Neuronal stem cell (in vitro differentiated cells): ENCODE data around the gene ATP8A2.

Experiments
- DNase-seq: peaks from one replicate; pipeline ENCODE4 v3.0.0-alpha.2; 2013; ENCODE audit warnings: low spot score
- H2AFZ ChIP-seq: one replicate; pipeline ENCODE4 v1.6.1; 2013; ENCODE audit warnings: mild to moderate bottlenecking, low read length, inconsistent platforms
- H2AK5ac ChIP-seq: 2 replicates; pipeline ENCODE4 v1.6.1; 2013; ENCODE audit warnings: low read depth, mild to moderate bottlenecking, inconsistent platforms, low read length, moderate library complexity, mixed read lengths
- H2BK120ac ChIP-seq: 2 replicates; pipeline ENCODE4 v1.6.1; 2013; ENCODE audit warnings: low read depth, mild to moderate bottlenecking, inconsistent platforms, low read length, moderate library complexity, mixed read lengths
- H2BK12ac ChIP-seq: one replicate; pipeline ENCODE4 v1.6.1; 2013; ENCODE audit warnings: low read length, inconsistent platforms
- H2BK15ac ChIP-seq: 2 replicates; pipeline ENCODE4 v1.6.1; 2013; ENCODE audit warnings: mild to moderate bottlenecking, low read length, inconsistent platforms, mixed read lengths
- H2BK5ac ChIP-seq: one replicate; pipeline ENCODE4 v1.6.1; 2013; ENCODE audit warnings: inconsistent platforms, mild to moderate bottlenecking, low read length, moderate library complexity
- H3K14ac ChIP-seq: one replicate; pipeline ENCODE4 v1.6.1; 2013; ENCODE audit warnings: low read length, inconsistent platforms
- H3K18ac ChIP-seq: 2 replicates; pipeline ENCODE4 v1.6.1; 2013; ENCODE audit warnings: low read length, inconsistent platforms
- H3K23ac ChIP-seq: 2 replicates; pipeline ENCODE4 v1.6.1; 2013; ENCODE audit warnings: low read depth, mild to moderate bottlenecking, mixed read lengths, low read length, inconsistent platforms; ENCODE audit not compliant: poor library complexity
- H3K27ac ChIP-seq: replicated peaks from 3 replicates; pipeline ENCODE4 v1.5.1; 2013; ENCODE audit warnings: low read length, inconsistent platforms
- H3K27me3 ChIP-seq, 3 experiments: 2 replicates each; pipeline ENCODE4 v1.6.1; 2013; ENCODE audit warnings: low read length in 3 of 3, mild to moderate bottlenecking in 2 of 3, inconsistent platforms in 1 of 3, low read depth in 1 of 3, mixed read lengths in 1 of 3, moderate library complexity in 1 of 3; ENCODE audit not compliant: control insufficient read depth in 3 of 3, insufficient read depth in 3 of 3
- H3K36me3 ChIP-seq, 2 donors: replicated peaks in 1 of 2; 2 replicates each; pipeline ENCODE4 v1.6.1; 2013; ENCODE audit warnings: low read length in 2 of 2; ENCODE audit not compliant: control insufficient read depth in 2 of 2, insufficient read depth in 2 of 2
- H3K4ac ChIP-seq: 2 replicates; pipeline ENCODE4 v1.6.1; 2013; ENCODE audit warnings: inconsistent platforms, mild to moderate bottlenecking, low read length, moderate library complexity
- H3K4me1 ChIP-seq, 2 donors: 1 replicate in 1 of 2; 2 replicates in 1 of 2; pipeline ENCODE4 v1.6.1; 2013; ENCODE audit warnings: low read length in 2 of 2, low read depth in 1 of 2; ENCODE audit not compliant: control insufficient read depth in 2 of 2, insufficient read depth in 1 of 2
- H3K4me2 ChIP-seq: one replicate; pipeline ENCODE4 v1.6.1; 2013; ENCODE audit warnings: mild to moderate bottlenecking, low read length, inconsistent platforms; ENCODE audit not compliant: insufficient read depth, poor library complexity, severe bottlenecking
- H3K4me3 ChIP-seq, 2 donors: 2 replicates each; pipeline ENCODE4 v1.5.1; 2013; ENCODE audit warnings: low read length in 2 of 2, mild to moderate bottlenecking in 2 of 2, inconsistent platforms in 1 of 2, moderate library complexity in 1 of 2
- H3K79me1 ChIP-seq: one replicate; pipeline ENCODE4 v1.6.1; 2013; ENCODE audit warnings: low read depth, mild to moderate bottlenecking, inconsistent platforms, low read length, moderate library complexity
- H3K9ac ChIP-seq: one replicate; pipeline ENCODE4 v1.6.1; 2013; ENCODE audit warnings: mild to moderate bottlenecking, low read depth, low read length, inconsistent platforms; ENCODE audit not compliant: poor library complexity
- H3K9me3 ChIP-seq, 2 donors: replicated peaks in 1 of 2; 2 replicates each; pipeline versions ENCODE3 to v1.6.1; 2013; ENCODE audit warnings: low read length in 2 of 2, mild to moderate bottlenecking in 2 of 2, inconsistent platforms in 1 of 2, low read depth in 1 of 2, mixed read lengths in 1 of 2, moderate library complexity in 1 of 2; ENCODE audit not compliant: control insufficient read depth in 2 of 2, insufficient read depth in 1 of 2
- H4K8ac ChIP-seq: one replicate; pipeline ENCODE4 v1.6.1; 2013; ENCODE audit warnings: low read depth, mild to moderate bottlenecking, inconsistent platforms, low read length, moderate library complexity
- H4K91ac ChIP-seq: one replicate; pipeline ENCODE4 v1.6.1; 2013; ENCODE audit warnings: low read length, low read depth, mild to moderate bottlenecking, inconsistent platforms; ENCODE audit not compliant: poor library complexity
- WGBS, 2 donors: extraction: QIAGEN DNeasy Blood & Tissue Kit; methylation state at CpG; one replicate each; pipeline ENCODE4 v1.1.7; 2013; ENCODE audit warnings: missing lambda C conversion rate in 2 of 2, mixed read lengths in 1 of 2; ENCODE audit not compliant: insufficient read length in 2 of 2, insufficient replicate concordance in 1 of 2; ENCODE audit errors: extremely low coverage in 2 of 2; 5-methylcytosine and 5-hydroxymethylcytosine counted together

ATP8A2 gene

DNA sequence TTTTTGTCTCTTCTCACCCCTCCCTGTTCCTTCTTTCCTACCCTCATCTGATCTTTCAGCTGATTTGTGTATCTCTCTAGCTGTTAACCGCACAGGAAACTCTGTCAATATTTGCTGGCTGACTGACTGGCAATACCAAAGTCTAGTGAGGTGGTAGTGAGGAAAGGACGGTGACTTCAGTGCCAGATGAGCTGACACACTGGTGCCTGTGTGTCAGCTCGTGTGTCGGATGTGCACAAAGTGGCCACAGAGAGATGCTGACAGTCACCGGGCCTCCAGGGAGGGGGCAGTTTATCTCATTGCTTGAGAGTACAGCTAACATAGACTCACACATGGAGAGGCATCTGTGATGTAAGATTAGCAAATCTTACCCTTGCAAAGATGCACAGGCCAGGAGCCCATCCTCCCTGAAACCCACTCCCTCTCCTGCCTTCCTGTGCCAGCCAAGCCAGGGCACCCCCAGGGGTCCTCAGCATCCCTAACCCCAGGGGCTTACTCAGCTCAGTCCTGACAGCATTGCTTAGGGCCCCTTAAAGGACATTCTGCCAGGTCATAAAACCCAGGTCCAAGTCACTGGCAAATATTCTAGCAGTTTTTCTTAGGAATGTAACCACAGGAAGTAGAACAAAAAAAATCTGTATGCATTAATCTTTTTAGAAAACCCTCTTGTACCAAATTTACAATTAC lies 599.8 kb downstream of the ATP8A2 start:
- peak overlapping the region; percentile 78 for H2AK5ac ChIP-seq
- no peaks in the 10 kb centered on the region for H3K27me3 ChIP-seq
- peak overlapping the region; percentile 31 for H2AFZ ChIP-seq
- no peak overlapping the region for H2BK5ac ChIP-seq
- WGBS, 2 donors: no CpG with 5 or more reads among the region's 5 CpGs
- no peaks in the 10 kb centered on the region for H3K79me1 ChIP-seq
- H2BK120ac ChIP-seq: peak overlapping the region; percentile 47
- peak overlapping the region; percentile 49 for H3K14ac ChIP-seq
- H2BK12ac ChIP-seq: no peak overlapping the region
- H3K18ac ChIP-seq: peak overlapping the region; percentile 82
- no peak overlapping the region for H3K4ac ChIP-seq
- H3K36me3 ChIP-seq: no peaks in the 10 kb centered on the region
- H3K9ac ChIP-seq: no peak overlapping the region
- H3K9me3 ChIP-seq: no peaks in the 10 kb centered on the region
- no peak overlapping the region for H3K23ac ChIP-seq
- peaks cover 3 to 37% of the 10 kb centered on the region in 2 donors for H3K4me1 ChIP-seq
- peak overlapping the region; percentile 3 for H2BK15ac ChIP-seq
- peak overlapping the region; percentile 84 for H3K27ac ChIP-seq
- no peak overlapping the region for H3K4me3 ChIP-seq
- peak overlapping the region; percentile 52 for H4K8ac ChIP-seq
- DNase-seq: no peak
- H4K91ac ChIP-seq: no peak overlapping the region
- peak overlapping the region; percentile 26 for H3K4me2 ChIP-seq

DNA sequence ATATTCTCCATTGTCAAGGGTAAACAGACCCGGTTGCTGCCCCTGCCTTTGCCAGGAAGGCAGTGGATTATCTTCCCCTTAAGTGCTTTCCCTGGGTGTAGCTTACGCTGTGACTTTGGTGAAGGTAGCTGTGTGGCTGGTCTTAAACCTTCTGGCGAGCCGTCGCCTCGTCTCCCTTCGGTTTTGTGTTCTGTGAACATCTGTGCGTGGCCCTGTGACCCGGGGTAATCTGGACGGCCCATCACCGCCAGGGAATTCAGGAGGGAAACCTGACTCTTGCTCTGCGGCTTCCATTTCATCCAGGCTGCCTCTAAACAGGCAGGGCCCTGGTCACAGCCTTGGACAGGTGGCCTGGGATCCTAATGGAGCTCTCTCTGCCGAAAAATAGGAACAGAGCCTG lies 601.3 kb downstream of the ATP8A2 start:
- H3K14ac ChIP-seq: no peak overlapping the region
- no peaks in the 10 kb centered on the region for H3K36me3 ChIP-seq
- no peak overlapping the region for H2AK5ac ChIP-seq
- H3K79me1 ChIP-seq: no peaks in the 10 kb centered on the region
- no CpG with 5 or more reads among the region's 13 CpGs for whole genome bisulfite sequencing, 2 donors
- peaks cover 8 to 38% of the 10 kb centered on the region in 2 donors for H3K4me1 ChIP-seq
- peak overlapping the region; percentile 39 for H3K18ac ChIP-seq
- H3K27ac ChIP-seq: peak overlapping the region; percentile 8
- no peak overlapping the region for H3K9ac ChIP-seq
- H3K4me2 ChIP-seq: no peak overlapping the region
- no peak overlapping the region for H2BK5ac ChIP-seq
- no peak overlapping the region for H4K8ac ChIP-seq
- no peak overlapping the region for H3K4ac ChIP-seq
- no peaks in the 10 kb centered on the region for H3K27me3 ChIP-seq
- H4K91ac ChIP-seq: no peak overlapping the region
- no peak for DNase-seq
- H2BK120ac ChIP-seq: no peak overlapping the region
- H2BK12ac ChIP-seq: no peak overlapping the region
- no peak overlapping the region for H3K23ac ChIP-seq
- no peak overlapping the region for H3K4me3 ChIP-seq
- H3K9me3 ChIP-seq: no peaks in the 10 kb centered on the region
- H2BK15ac ChIP-seq: no peak overlapping the region
- H2AFZ ChIP-seq: peak overlapping the region; percentile 33

DNA sequence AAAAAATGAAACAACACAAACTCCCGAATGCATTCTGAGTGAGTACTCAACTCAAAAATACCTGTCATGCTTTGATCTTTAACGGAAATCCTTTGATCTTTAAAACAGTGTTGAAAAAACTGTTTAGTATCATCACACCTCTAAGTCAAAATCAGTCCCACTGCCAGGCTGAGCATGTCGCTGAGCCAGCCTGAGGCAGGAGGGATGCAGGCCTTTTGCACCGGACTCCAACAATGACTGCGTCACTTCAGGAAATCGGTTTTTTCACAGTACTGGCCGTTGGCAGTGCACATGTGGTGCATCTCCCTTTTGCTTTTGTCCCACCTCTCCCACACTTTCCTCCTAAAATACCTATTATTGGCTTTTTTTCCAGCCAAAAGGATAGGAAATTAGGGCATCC lies 601.8 kb downstream of the ATP8A2 start:
- no CpG with 5 or more reads among the region's 7 CpGs for WGBS, 2 donors

DNA sequence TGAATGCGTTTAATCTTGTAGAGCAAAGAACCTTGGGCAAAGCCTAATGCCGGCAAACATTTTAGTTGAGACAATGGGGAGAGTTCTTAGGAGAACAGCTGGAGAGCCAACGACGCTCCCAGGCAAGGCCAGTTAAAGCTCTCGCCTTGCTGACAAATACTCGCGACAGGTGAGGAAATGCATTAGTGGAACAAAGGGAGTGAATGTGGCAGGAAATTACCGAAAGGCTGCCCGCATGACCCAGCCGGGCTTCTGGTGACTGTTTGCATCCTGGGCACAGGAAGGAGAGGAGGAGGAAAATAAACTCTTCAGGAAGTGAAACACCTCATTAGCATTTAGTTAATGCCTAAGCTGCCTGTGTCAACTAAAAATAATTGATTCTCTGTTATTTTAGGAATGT lies 605.4 kb downstream of the ATP8A2 start:
- Histone ChIP-seq H3K27ac (peak overlapping the region; percentile 18), H3K18ac (no peak overlapping the region), H2BK15ac (no peak overlapping the region), H2BK120ac (no peak overlapping the region), H3K27me3 (no peaks in the 10 kb centered on the region), H3K9ac (no peak overlapping the region), H2AFZ (peak overlapping the region; percentile 53), H3K14ac (no peak overlapping the region), H3K23ac (no peak overlapping the region), H3K4me2 (no peak overlapping the region), H3K4me3 (no peak overlapping the region), H4K8ac (no peak overlapping the region), H2BK5ac (no peak overlapping the region), H3K4me1 (peaks cover 12 to 28% of the 10 kb centered on the region in 2 donors), H3K4ac (no peak overlapping the region), H3K9me3 (no peaks in the 10 kb centered on the region), H3K79me1 (no peaks in the 10 kb centered on the region), H2BK12ac (no peak overlapping the region), H4K91ac (no peak overlapping the region), H2AK5ac (no peak overlapping the region), H3K36me3 (no peaks in the 10 kb centered on the region)
- DNase-seq: no peak
- no CpG with 5 or more reads among the region's 10 CpGs for WGBS, 2 donors

More for the DNA sequence above, 601.8 kb downstream of the ATP8A2 start:
- H3K14ac ChIP-seq: no peak overlapping the region
- H3K27me3 ChIP-seq: no peaks in the 10 kb centered on the region
- no peak overlapping the region for H2AFZ ChIP-seq
- DNase-seq: no peak
- no peak overlapping the region for H2AK5ac ChIP-seq
- no peak overlapping the region for H3K4ac ChIP-seq
- no peaks in the 10 kb centered on the region for H3K9me3 ChIP-seq
- no peak overlapping the region for H2BK15ac ChIP-seq
- H4K8ac ChIP-seq: no peak overlapping the region
- H3K4me2 ChIP-seq: no peak overlapping the region
- H2BK120ac ChIP-seq: no peak overlapping the region
- no peaks in the 10 kb centered on the region for H3K36me3 ChIP-seq
- no peak overlapping the region for H3K23ac ChIP-seq
- H3K18ac ChIP-seq: peak overlapping the region; percentile 50
- no peak overlapping the region for H3K4me3 ChIP-seq
- H3K9ac ChIP-seq: no peak overlapping the region
- peak overlapping the region; percentile 11 for H2BK12ac ChIP-seq
- no peaks in the 10 kb centered on the region for H3K79me1 ChIP-seq
- H2BK5ac ChIP-seq: no peak overlapping the region
- peak overlapping the region; percentile 38 for H4K91ac ChIP-seq
- peaks cover 8 to 38% of the 10 kb centered on the region in 2 donors for H3K4me1 ChIP-seq
- peak overlapping the region; percentile 8 for H3K27ac ChIP-seq
